ENCODE data around the gene PPP6R3. TPM values are rescaled to one million over a fixed set of nuclear protein-coding genes. Genes with fewer than 3 reads are reported as not detected.

The PPP6R3 gene
- polyA plus RNA-seq, 1 of the 3 experiments (the other 2 are of a cell fraction): 28.1 TPM

DNA sequence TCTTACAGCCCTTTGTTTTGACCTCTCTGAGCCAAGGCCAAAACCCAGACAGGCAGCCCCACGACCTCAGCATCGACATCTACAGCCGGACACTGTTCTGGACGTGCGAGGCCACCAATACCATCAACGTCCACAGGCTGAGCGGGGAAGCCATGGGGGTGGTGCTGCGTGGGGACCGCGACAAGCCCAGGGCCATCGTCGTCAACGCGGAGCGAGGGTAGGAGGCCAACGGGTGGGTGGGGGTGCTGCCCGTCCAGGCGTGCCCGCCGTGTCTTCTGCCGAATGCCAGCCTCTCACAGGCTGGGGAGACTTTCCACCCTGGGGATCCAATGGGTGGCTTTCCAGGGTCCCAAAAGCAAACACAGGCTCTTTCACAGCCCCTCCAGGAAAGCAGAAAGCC, 37.1 kb upstream of the PPP6R3 start:
- 98% methylated on average over 15 of the region's 21 CpGs for WGBS (ENCODE audit: low lambda C conversion rate)
- Histone ChIP-seq H3K9me3 (no peaks in the 10 kb centered on the region), H3K4me3 (ENCODE audit: low read depth in 2 of 2, low read length in 1 of 2) (no peak overlapping the region), H3K27ac (ENCODE audit: low read depth in 2 of 2, low read length in 1 of 2) (no peak overlapping the region), H3K9ac (no peak overlapping the region), H3K4me2 (no peak overlapping the region), H3F3A (replicated peaks; ENCODE audit: insufficient read depth) (no peaks in the 10 kb centered on the region), H3K36me3 (replicated peaks in 1 of 2; ENCODE audit: control insufficient read depth in 1 of 2, insufficient read depth in 2 of 2, low read length in 1 of 2) (peaks cover 10 to 20% of the 10 kb centered on the region in 2 experiments), H3K9me2 (no peaks in the 10 kb centered on the region), H3K4me1 (ENCODE audit: control insufficient read depth in 1 of 2, insufficient read depth in 2 of 2, low read depth in 1 of 2, low read length in 1 of 2) (peaks cover 0 to 2% of the 10 kb centered on the region in 2 experiments; a peak in 1 of 4 replicates), H2AFZ (ENCODE audit: low read depth) (no peak overlapping the region), H3K27me3 (ENCODE audit: insufficient read depth) (no peaks in the 10 kb centered on the region), H3K79me2 (ENCODE audit: insufficient read depth) (no peaks in the 10 kb centered on the region), H4K20me1 (ENCODE audit: insufficient read depth) (no peaks in the 10 kb centered on the region)
- no peak for TF ChIP-seq RFX5 (IDR thresholded peaks at IDR 0.05; ENCODE audit: low read length)
- no peak for TF ChIP-seq POLR2AphosphoS5 (IDR thresholded peaks at IDR 0.05; ENCODE audit: low read depth, low read length)
- no peak for TF ChIP-seq NRF1 (IDR thresholded peaks at IDR 0.05; ENCODE audit: low read depth, low read length)
- no peak for TF ChIP-seq NFIC (IDR thresholded peaks at IDR 0.05; ENCODE audit: borderline replicate concordance)
- TF ChIP-seq EZH2phosphoT487 (IDR thresholded peaks at IDR 0.05; ENCODE audit: borderline replicate concordance, low read depth): no peak
- no peak for TF ChIP-seq JUND (IDR thresholded peaks at IDR 0.05)
- no peak for TF ChIP-seq SIN3A (IDR thresholded peaks at IDR 0.05; ENCODE audit: borderline replicate concordance, low read depth, low read length)
- TF ChIP-seq, protein P1, sequence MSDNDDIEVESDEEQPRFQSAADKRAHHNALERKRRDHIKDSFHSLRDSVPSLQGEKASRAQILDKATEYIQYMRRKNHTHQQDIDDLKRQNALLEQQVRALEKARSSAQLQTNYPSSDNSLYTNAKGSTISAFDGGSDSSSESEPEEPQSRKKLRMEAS (IDR thresholded peaks at IDR 0.05; ENCODE audit: low read depth): no peak
- TF ChIP-seq, protein P2, sequence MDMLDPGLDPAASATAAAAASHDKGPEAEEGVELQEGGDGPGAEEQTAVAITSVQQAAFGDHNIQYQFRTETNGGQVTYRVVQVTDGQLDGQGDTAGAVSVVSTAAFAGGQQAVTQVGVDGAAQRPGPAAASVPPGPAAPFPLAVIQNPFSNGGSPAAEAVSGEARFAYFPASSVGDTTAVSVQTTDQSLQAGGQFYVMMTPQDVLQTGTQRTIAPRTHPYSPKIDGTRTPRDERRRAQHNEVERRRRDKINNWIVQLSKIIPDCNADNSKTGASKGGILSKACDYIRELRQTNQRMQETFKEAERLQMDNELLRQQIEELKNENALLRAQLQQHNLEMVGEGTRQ (IDR thresholded peaks at IDR 0.05; ENCODE audit: borderline replicate concordance, low read depth, low read length): no peak
- no peak for TF ChIP-seq FOXM1 (IDR thresholded peaks at IDR 0.05; ENCODE audit: low read depth)
- TF ChIP-seq, protein P3, sequence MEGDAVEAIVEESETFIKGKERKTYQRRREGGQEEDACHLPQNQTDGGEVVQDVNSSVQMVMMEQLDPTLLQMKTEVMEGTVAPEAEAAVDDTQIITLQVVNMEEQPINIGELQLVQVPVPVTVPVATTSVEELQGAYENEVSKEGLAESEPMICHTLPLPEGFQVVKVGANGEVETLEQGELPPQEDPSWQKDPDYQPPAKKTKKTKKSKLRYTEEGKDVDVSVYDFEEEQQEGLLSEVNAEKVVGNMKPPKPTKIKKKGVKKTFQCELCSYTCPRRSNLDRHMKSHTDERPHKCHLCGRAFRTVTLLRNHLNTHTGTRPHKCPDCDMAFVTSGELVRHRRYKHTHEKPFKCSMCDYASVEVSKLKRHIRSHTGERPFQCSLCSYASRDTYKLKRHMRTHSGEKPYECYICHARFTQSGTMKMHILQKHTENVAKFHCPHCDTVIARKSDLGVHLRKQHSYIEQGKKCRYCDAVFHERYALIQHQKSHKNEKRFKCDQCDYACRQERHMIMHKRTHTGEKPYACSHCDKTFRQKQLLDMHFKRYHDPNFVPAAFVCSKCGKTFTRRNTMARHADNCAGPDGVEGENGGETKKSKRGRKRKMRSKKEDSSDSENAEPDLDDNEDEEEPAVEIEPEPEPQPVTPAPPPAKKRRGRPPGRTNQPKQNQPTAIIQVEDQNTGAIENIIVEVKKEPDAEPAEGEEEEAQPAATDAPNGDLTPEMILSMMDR (IDR thresholded peaks at IDR 0.05): no peak
- no peak for TF ChIP-seq YY1 (IDR thresholded peaks at IDR 0.05; ENCODE audit: low read depth)
- no peak for TF ChIP-seq ELF1 (IDR thresholded peaks at IDR 0.05)
- TF ChIP-seq, protein P4, sequence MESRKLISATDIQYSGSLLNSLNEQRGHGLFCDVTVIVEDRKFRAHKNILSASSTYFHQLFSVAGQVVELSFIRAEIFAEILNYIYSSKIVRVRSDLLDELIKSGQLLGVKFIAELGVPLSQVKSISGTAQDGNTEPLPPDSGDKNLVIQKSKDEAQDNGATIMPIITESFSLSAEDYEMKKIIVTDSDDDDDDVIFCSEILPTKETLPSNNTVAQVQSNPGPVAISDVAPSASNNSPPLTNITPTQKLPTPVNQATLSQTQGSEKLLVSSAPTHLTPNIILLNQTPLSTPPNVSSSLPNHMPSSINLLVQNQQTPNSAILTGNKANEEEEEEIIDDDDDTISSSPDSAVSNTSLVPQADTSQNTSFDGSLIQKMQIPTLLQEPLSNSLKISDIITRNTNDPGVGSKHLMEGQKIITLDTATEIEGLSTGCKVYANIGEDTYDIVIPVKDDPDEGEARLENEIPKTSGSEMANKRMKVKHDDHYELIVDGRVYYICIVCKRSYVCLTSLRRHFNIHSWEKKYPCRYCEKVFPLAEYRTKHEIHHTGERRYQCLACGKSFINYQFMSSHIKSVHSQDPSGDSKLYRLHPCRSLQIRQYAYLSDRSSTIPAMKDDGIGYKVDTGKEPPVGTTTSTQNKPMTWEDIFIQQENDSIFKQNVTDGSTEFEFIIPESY (IDR thresholded peaks at IDR 0.05; ENCODE audit: borderline replicate concordance, low read depth): no peak
- TF ChIP-seq EP300 (IDR thresholded peaks at IDR 0.05; ENCODE audit: borderline replicate concordance in 1 of 2, low read depth in 1 of 2, low read length in 1 of 2): no peak
- DNase-seq: no peak
- ChIA-PET POLR2A (no interaction called here), CTCF (interaction anchor here (1.0 to 1.3 kb wide), 2 partner anchors 36 to 40 kb away, joined by 3 read pairs; no protein-coding TSS in a partner anchor)

Measured in SK-N-SH (cell line).